Right lobe of liver (tissue), 6 donors: ENCODE data around the gene GPALPP1. TPM values are rescaled to one million over a fixed set of nuclear protein-coding genes. Genes with fewer than 3 reads are reported as not detected.

ENCODE experiments used
- ATAC-seq, 4 donors: fragments of 200-7000 bp; cut with Tn5 transposase; one replicate each; pipeline ENCODE4 v1.9.1; 2020; ENCODE audit warnings: mild to moderate bottlenecking in 4 of 4, moderate library complexity in 4 of 4
- DNase-seq, 3 donors: peaks; one replicate each; pipeline ENCODE4 v3.0.0-alpha.2; 2020
- H3K27ac ChIP-seq, 3 donors: fragments of 200-600 bp; one replicate each; pipeline ENCODE4 v1.8.0; 2022
- H3K27me3 ChIP-seq, 2 donors: fragments of 200-600 bp; one replicate each; pipeline ENCODE4 v1.8.0; 2022
- H3K36me3 ChIP-seq, 4 donors: fragments of 200-600 bp; sonication (generic) in 1 of 4; one replicate each; pipeline versions ENCODE4 v1.5.1 to v1.8.0; 2017 to 2022; ENCODE audit warnings: control low read depth in 1 of 4
- H3K4me1 ChIP-seq, 4 donors: fragments of 200-600 bp; sonication (generic) in 1 of 4; one replicate each; pipeline versions ENCODE4 v1.5.1 to v1.8.0; 2017 to 2022; ENCODE audit warnings: control low read depth in 1 of 4
- H3K4me3 ChIP-seq, 3 donors: fragments of 200-600 bp; one replicate each; pipeline ENCODE4 v1.8.0; 2022
- H3K9me3 ChIP-seq, 4 donors: fragments of 200-600 bp; sonication (generic) in 1 of 4; one replicate each; pipeline versions ENCODE4 v1.5.1 to v1.8.0; 2017 to 2022; ENCODE audit warnings: control low read depth in 1 of 4
- CTCF ChIP-seq, 4 donors: fragments of 200-600 bp in 3 of 4; fragments of 450-650 bp in 1 of 4; IDR thresholded peaks; one replicate each; pipeline versions ENCODE4 v1.5.1 to v1.8.0; 2016 to 2022; ENCODE audit warnings: antibody characterized with exemption in 4 of 4, mild to moderate bottlenecking in 2 of 4
- POLR2A ChIP-seq: fragments of 450-650 bp; IDR thresholded peaks from one replicate; pipeline ENCODE4 v1.6.1; 2017; ENCODE audit warnings: antibody characterized with exemption, mild to moderate bottlenecking
- WGBS: methylation state at CpG from one replicate; pipeline ENCODE4 v1.1.6; 2018; ENCODE audit warnings: low coverage, low lambda C conversion rate; ENCODE audit not compliant: insufficient coverage; ENCODE audit errors: missing lambda C conversion rate; 5-methylcytosine and 5-hydroxymethylcytosine counted together
- intact Hi-C, 2 donors: fragments of 100-400 bp; cut with DNase I; formaldehyde crosslinking; loops; one replicate each; pipeline versions ENCODE4 v1.11.2 to v1.14.1; 2022
- total RNA-seq, 6 experiments: library from RNA; depleted of rRNA in 2 of 6; stranded (reverse); fragments of >200 nt in 2 of 6; fragmentation: NEBNext Ultra II Directional in 3 of 6; extraction: Animal tissue kit (Norgen Biotek cat#: 25700) in 3 of 6; gene quantifications; one replicate each; pipeline versions ENCODE4 v1.1.0 to v1.2.4, GENCODE V29; 2016 to 2023
- donor health status: DM: no; HTN: yes; CAD: no.
- donor health status: DM: no; HTN: no; CAD: no.
- donor health status: DM: no; HTN: no; CAD: no.
- donor health status: DM: no; HTN: yes; CAD: no.
- donor health status: DM: no; HTN: yes; CAD: no.

The GPALPP1 gene
- total RNA-seq, 6 experiments from 2014 or later, result 6.8 to 10.0 (median 8.4) TPM

- intact Hi-C loops, result no loop called here
- Histone ChIP-seq H3K9me3 (no peaks in the 10 kb centered on the region), H3K4me1 (peaks cover 0 to 19% (median 10%) of the 10 kb centered on the region in 4 donors), H3K4me3 (peak overlapping the region; percentile 89 to 99 (median 92)), H3K27me3 (no peaks in the 10 kb centered on the region), H3K36me3 (peaks cover 0 to 4% (median 0%) of the 10 kb centered on the region in 4 donors), H3K27ac (peak overlapping the region; percentile 59 to 84 (median 70))
- peak; percentile 5 to 14 (median 8) for ATAC-seq
- DNase-seq, result no peak
- no peak for TF ChIP-seq POLR2A
- TF ChIP-seq CTCF (IDR thresholded peaks at IDR 0.05), result no peak
- WGBS, result 3% methylated on average over 10 of the region's 10 CpGs
Measured at GRCh38 chr13:44989941-44990340, 603 bp downstream of the GPALPP1 start.

GRCh38 chr13:45003417-45003816, 14.1 kb downstream of the GPALPP1 start:
- no peak overlapping the region for H3K4me3 ChIP-seq
- intact Hi-C loops, result no loop called here
- peaks cover 0 to 29% (median 4%) of the 10 kb centered on the region in 4 donors for H3K36me3 ChIP-seq

GRCh38 chr13:45004096-45004495, 14.8 kb downstream of the GPALPP1 start:
- Histone ChIP-seq H3K9me3 (no peaks in the 10 kb centered on the region), H3K36me3 (peaks cover 0 to 33% (median 5%) of the 10 kb centered on the region in 4 donors), H3K27me3 (no peaks in the 10 kb centered on the region), H3K4me1 (no peaks in the 10 kb centered on the region), H3K27ac (no peak overlapping the region), H3K4me3 (no peak overlapping the region)
- DNase-seq, result no peak
- WGBS, result 88% methylated on average over 2 of the region's 2 CpGs
- intact Hi-C loops, result no loop called here
- no peak for TF ChIP-seq POLR2A
- ATAC-seq, result no peak

More at GRCh38 chr13:45003417-45003816, 14.1 kb downstream of the GPALPP1 start:
- no peaks in the 10 kb centered on the region for H3K27me3 ChIP-seq
- no peaks in the 10 kb centered on the region for H3K9me3 ChIP-seq
- no peaks in the 10 kb centered on the region for H3K4me1 ChIP-seq
- no peak for TF ChIP-seq POLR2A
- TF ChIP-seq CTCF (IDR thresholded peaks at IDR 0.05), result no peak
- no peak for DNase-seq
- ATAC-seq, result no peak
- no peak overlapping the region for H3K27ac ChIP-seq

GRCh38 chr13:45007225-45007624, 17.9 kb downstream of the GPALPP1 start:
- Histone ChIP-seq H3K27ac (no peak overlapping the region), H3K36me3 (peaks cover 0 to 41% (median 10%) of the 10 kb centered on the region in 4 donors), H3K27me3 (no peaks in the 10 kb centered on the region), H3K4me3 (no peak overlapping the region), H3K4me1 (no peaks in the 10 kb centered on the region), H3K9me3 (no peaks in the 10 kb centered on the region)
- intact Hi-C loops, result no loop called here
- TF ChIP-seq POLR2A (no peak), CTCF (IDR thresholded peaks at IDR 0.05) (no peak)
- ATAC-seq (no peak), DNase-seq (no peak)

GRCh38 chr13:45007823-45008222, 18.5 kb downstream of the GPALPP1 start:
- H3K4me3 ChIP-seq, result no peak overlapping the region
- WGBS, result 89% methylated on average over 1 of the region's 1 CpG
- no peaks in the 10 kb centered on the region for H3K4me1 ChIP-seq
- TF ChIP-seq CTCF (IDR thresholded peaks at IDR 0.05) (no peak), POLR2A (no peak)
- DNase-seq (no peak), ATAC-seq (no peak)
- H3K36me3 ChIP-seq, result peaks cover 0 to 41% (median 10%) of the 10 kb centered on the region in 4 donors
- intact Hi-C loops, result no loop called here
- no peaks in the 10 kb centered on the region for H3K9me3 ChIP-seq
- no peaks in the 10 kb centered on the region for H3K27me3 ChIP-seq
- H3K27ac ChIP-seq, result no peak overlapping the region
